ENCODE data around the gene PRDM16.

PRDM16 gene

DNA sequence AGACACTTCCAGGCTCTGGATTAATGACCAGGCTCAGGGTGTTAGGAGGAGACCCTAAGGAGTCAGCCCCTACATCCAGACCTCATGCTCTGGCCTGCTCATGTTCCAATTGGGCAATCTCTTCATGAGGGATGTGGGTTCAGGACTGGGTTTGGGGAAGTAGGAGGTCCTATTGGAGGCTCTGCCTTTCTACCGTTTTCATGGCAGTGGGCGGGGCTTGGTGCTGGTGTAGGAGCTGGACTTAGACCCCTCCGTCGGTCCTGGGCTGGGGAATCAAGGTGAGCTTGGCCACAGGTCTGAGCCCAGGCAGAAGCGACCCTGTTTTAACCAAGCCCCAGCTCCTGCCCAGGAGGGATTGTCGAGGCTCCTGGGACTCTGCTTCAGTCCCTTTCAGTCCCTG lies 123.4 kb downstream of the PRDM16 start:
- DNase-seq, result no peak

- DNase-seq, result no peak
These were observed 123.8 kb downstream of the PRDM16 start for GRCh38 chr1:3192825-3193224.

- DNase-seq, result no peak
These were observed 124.8 kb downstream of the PRDM16 start for GRCh38 chr1:3193811-3194210.

DNA sequence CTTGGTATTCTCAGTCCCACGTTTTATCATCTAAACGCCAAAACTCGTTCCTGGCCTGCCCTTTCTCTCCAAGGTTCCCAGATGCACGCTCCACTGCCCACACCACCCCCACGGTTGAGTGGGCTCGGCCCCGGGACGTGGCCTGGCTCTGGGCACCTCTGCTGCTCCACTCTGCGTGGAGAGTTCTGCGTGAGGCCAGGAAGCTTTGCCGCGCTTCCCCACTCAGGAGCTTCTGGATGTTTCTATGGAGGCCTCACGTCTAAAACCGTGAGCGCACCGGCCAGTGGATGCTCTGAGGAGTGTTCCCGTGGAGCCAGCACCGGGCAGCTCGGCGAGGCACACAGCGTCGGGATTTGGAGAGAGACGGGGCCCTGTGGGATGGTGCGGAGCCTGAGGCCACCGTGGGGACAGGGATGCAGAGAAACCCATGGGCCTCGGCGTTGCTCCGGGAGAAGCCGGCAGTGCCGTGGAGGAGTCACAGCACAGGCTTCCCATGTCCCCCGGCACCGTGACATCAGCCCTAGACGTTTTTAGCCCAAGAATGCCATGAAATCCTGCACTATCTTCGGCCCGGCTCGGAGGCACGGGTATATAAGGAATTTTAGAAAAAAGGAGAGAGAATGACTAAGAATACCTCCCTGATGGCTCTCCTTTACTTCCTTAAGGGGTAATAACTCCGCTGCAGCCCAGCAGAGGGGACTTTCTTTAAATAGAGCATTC lies 125.9 kb downstream of the PRDM16 start:
- DNase-seq, result no peak

DNA sequence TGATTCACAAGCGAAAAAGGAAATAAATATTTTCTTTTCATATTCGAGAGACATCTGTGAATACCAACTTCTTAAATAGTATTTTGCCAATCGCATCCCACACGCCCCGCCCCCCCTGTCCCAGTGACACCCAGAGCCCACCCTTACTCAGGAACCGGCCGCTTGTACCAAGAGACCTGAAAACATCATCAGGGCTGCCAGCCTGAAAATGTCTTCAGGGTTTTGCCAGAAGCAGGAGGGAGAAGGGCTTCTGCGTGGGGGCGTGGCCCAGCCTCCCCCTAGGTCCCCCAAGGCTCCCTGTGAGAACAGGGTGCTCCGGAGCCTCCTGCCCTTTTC lies 126.4 kb downstream of the PRDM16 start:
- no peak for DNase-seq

GRCh38 chr1:3195966-3196515 lies 127.0 kb downstream of the PRDM16 start:
- no peak for DNase-seq

GRCh38 chr1:3196577-3197245 lies 127.7 kb downstream of the PRDM16 start:
- no peak for DNase-seq

GRCh38 chr1:3197781-3198316 lies 128.8 kb downstream of the PRDM16 start:
- DNase-seq, result no peak

DNA sequence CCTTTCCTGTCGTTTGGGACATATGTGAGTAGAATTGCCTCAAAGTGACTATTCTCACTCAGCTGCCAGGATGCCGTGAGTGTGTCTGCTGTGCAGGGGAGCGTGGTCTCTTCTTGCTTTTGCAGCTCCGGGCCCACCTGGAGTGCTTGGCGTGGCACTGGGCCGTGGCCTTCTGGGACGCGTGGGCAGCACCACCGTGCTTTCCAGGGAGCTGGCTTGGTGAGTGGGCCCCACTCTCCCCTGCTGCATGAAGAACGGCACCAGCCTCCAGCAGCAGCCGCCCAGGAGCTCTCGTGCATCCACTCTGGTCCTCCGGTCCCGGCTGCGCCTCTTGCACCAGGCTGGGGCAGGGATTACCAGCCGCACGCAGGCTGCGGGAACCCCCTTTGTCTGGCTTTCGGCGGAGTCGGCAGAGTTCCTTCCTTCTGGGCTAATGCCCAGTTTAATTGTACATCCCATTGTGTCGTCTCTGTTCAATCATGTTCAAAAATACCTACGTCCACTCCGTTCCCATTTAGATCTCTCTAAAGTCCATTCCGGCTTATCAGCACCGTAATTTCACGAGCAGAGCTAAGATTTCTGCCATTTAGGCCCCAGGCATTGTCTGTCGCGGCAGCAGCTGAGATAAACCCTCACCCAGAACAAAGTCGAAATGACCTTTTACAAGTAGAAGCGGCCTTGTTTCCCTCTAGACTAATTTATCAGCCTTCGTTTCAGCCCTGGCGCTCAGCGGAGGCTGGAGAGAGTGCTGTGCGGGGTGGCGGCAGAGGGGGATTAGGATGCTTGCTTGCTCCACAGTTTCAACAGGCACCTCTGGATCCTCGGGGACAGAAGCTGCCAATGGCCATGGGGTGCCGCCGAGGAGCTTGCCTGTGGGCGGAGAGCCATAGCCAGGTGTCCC lies 129.6 kb downstream of the PRDM16 start:
- no peak for DNase-seq

DNA sequence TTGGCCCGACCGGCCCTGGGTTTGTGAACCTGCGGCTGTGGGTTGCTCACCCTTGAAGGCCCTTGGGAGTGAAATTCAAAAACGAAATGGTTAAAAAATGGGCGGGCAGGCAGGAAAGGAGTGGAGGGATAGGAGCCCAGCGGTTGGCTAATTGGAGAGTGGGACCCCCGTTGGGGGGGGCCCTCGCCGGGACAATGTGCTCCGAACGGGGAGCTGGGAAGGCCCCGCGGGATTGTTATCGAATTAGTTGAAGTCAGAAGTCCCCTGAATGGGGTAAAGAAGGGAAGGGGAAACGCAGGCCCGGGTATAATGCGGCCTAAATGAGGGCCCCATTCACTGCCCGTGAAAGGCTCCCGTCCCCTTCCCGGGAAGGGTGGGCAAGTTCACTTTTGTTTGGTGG lies 135.7 kb downstream of the PRDM16 start:
- DNase-seq, result no peak

- no peak for DNase-seq
These were observed 136.8 kb downstream of the PRDM16 start for GRCh38 chr1:3205815-3206214.

GRCh38 chr1:3206696-3207095 lies 137.7 kb downstream of the PRDM16 start:
- no peak for DNase-seq

GRCh38 chr1:3207217-3207848 lies 138.3 kb downstream of the PRDM16 start:
- no peak for DNase-seq

DNA sequence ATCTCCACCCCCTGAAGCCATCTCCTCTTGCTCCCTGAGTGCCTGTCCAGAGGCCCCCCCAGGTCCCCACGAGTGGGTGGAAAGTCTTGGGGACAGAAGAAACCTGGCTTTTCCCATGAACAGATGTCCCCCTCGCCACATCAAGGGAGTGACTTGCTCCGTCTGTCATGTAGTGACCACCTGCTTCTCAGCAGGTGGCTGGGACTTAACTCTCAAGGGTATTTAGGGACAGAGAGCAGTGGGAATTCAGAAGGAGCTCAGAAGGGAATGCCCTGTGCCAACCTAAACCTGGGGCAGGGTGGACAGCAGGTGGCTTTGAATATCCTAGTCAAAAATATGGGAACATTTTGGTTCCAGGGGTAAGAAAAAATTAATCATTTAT lies 139.8 kb downstream of the PRDM16 start:
- DNase-seq, result no peak

DNA sequence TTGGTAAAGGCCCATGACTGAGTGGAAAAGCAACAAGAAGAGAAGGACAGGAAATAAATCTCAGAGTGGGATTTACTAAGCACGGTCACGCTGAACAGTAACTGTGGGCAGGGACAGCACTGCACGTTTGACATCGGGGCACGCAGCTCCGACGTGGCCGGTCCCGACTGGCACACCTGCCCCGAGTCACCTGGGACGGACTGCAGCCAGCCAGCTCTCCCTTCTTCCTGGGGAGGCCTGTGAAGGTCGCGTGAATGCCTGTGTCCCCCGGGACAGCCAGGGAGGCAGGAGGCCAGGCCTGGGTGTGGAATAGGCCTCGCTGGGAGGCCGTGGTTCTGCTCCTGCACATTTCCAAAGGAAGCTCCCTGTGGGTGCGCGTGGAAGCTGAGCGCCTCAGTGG lies 140.2 kb downstream of the PRDM16 start:
- DNase-seq, result no peak

- no peak for DNase-seq
These were observed 142.8 kb downstream of the PRDM16 start for GRCh38 chr1:3211582-3212375.

DNA sequence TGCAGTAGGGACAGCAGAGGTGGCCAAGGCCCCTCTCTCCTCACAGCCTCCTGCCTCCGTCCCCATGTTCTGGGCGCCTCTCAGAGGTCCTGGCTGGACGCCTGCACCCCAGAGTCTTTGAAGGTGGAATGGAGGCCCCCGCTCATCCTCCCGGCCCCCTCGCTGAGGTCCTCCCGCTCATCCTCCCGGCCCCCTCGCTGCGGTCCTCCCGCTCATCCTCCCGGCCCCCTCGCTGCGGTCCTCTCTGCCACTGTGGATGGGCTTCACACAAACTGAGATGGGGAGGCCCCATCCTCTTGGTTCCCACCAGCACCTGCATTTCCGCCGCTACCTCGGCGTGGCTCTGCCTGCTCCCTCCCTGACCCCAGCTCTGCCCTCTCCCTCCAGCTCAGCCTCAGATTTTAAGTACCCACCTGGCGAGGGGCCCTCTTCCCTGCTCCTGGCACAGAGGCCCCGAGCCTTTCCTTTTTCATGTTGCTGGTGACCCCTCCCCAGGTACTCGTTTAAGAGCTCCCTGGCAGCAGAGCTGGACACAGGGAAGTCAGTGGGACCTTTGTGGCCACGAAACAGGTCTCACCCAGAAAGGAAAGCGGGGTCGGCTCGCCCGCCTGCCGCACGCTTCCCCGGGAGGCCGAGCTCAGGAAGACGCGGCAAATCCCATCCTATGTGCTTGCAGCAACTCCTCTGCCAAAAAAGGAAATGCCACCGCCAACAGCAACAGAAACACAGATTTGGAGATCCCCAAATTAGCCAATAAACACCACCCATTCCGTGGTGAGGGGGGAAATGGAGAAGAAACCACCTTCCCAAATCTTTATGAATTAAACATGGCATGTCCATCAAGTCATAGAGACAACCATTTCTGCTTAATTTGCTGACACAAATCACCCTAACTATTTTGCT lies 143.7 kb downstream of the PRDM16 start:
- DNase-seq, result no peak

GRCh38 chr1:3213730-3214129 lies 144.7 kb downstream of the PRDM16 start:
- DNase-seq, result no peak

DNA sequence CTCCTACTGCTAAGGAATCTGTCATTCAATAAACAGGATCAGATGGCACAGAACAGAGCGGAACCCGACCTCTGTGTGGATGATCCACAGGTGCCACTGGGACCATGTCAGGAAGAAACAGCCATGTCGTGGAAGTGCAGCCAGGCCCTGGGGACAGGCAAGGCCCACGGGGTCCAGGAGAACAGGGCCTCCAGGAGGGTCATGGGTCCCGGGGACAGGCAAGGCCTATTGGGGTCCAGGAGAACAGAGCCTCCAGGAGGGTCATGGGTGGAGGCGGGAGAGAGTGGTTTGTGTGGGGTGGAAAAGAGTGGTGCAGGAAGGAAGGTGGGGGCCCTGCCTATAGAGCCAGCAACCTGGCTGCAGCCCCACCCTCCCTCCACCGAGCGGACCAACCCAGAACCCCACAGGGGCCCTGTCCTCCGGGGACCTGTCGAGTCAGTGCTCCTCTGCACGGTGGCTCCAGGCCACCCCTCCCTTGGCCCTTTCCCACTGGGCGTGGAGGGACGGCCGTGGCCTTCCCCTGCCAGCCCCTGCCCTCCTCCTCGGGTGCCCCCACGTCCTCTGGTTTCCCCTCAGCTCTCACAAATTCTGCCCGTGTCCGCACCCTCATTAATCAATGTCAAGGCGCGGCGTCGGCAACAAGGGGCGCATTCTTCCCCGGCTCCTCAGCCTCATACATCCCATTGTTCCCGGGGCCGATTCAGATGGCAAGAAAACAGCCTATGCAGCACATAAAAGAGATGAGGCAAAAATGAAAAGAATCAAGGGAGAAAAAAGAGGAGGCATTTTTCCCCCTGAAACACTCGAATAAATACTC lies 146.4 kb downstream of the PRDM16 start:
- no peak for DNase-seq

GRCh38 chr1:3216015-3216391 lies 147.0 kb downstream of the PRDM16 start:
- DNase-seq, result no peak
